CD4-positive, alpha-beta T cell (primary cell): ENCODE measurements around the gene SLC6A3. TPM values are rescaled to one million over a fixed set of nuclear protein-coding genes. Genes with fewer than 3 reads are reported as not detected.

ENCODE experiments used
- ATAC-seq: fragments of 200-7000 bp; cut with Tn5 transposase; one replicate; pipeline ENCODE4 v1.10.0; 2022; ENCODE audit warnings: mild to moderate bottlenecking; ENCODE audit not compliant: poor library complexity
- CTCF ChIA-PET: fragments of 350-600 bp; sonication (Branson Sonifier 250); formaldehyde crosslinking; loops from one replicate; lab custom pipeline; 2021; ENCODE audit warnings: antibody characterized with exemption, inconsistent platforms; lab: Charles Lee
- POLR2A ChIA-PET: fragments of 350-600 bp; sonication (Branson Sonifier 250); formaldehyde crosslinking; loops from one replicate; lab custom pipeline; 2021; ENCODE audit warnings: antibody characterized with exemption, inconsistent platforms; lab: Charles Lee
- DNase-seq, 14 experiments: peaks; one replicate each; pipeline ENCODE4 v3.0.0-alpha.2; 2013 to 2020; ENCODE audit warnings: mixed read lengths in 2 of 14
- H3K27ac ChIP-seq, 2 donors: one replicate each; pipeline versions ENCODE4 v1.5.1 to v1.7.0; 2013; ENCODE audit warnings: low read length in 2 of 2, low read depth in 1 of 2, mild to moderate bottlenecking in 1 of 2
- H3K27me3 ChIP-seq, 2 experiments: 1 replicate in 1 of 2; 2 replicates in 1 of 2; pipeline versions ENCODE4 v1.6.1 to v1.7.0; 2013; ENCODE audit warnings: low read length in 2 of 2, control low read depth in 1 of 2, mild to moderate bottlenecking in 1 of 2, moderate library complexity in 1 of 2; ENCODE audit not compliant: insufficient read depth in 2 of 2, control insufficient read depth in 1 of 2
- H3K36me3 ChIP-seq: one replicate; pipeline ENCODE4 v1.6.1; 2013; ENCODE audit warnings: low read length, control low read depth; ENCODE audit not compliant: insufficient read depth
- H3K4me1 ChIP-seq: one replicate; pipeline ENCODE4 v1.6.1; 2013; ENCODE audit warnings: low read length, control low read depth; ENCODE audit not compliant: insufficient read depth
- H3K4me3 ChIP-seq: one replicate; pipeline ENCODE4 v1.5.1; 2013; ENCODE audit warnings: mild to moderate bottlenecking, low read length, moderate library complexity
- H3K9me3 ChIP-seq, 2 experiments: 1 replicate in 1 of 2; 2 replicates in 1 of 2; pipeline versions ENCODE4 v1.6.1 to v1.7.0; 2013; ENCODE audit warnings: low read length in 2 of 2, mild to moderate bottlenecking in 2 of 2, control low read depth in 1 of 2, moderate library complexity in 1 of 2; ENCODE audit not compliant: control insufficient read depth in 1 of 2, insufficient read depth in 1 of 2
- H3K27ac Mint-ChIP-seq: one replicate; pipeline ENCODE4 v1.8.0; 2020; ENCODE audit warnings: mixed read lengths
- H3K27me3 Mint-ChIP-seq: one replicate; pipeline ENCODE4 v1.8.0; 2021; ENCODE audit warnings: mixed read lengths
- H3K36me3 Mint-ChIP-seq: one replicate; pipeline ENCODE4 v1.8.0; 2021; ENCODE audit warnings: low read depth, mixed read lengths
- H3K4me1 Mint-ChIP-seq: one replicate; pipeline ENCODE4 v1.8.0; 2021; ENCODE audit warnings: low read depth, mixed read lengths
- H3K4me3 Mint-ChIP-seq: one replicate; pipeline ENCODE4 v1.8.0; 2020; ENCODE audit warnings: mild to moderate bottlenecking, mixed read lengths
- H3K9me3 Mint-ChIP-seq: one replicate; pipeline ENCODE4 v1.8.0; 2020; ENCODE audit warnings: mixed read lengths
- intact Hi-C, 2 experiments: fragments of 100-400 bp; cut with DNase I in 1 of 2; cut with micrococcal nuclease in 1 of 2; formaldehyde crosslinking; loops; one replicate each; pipeline versions ENCODE4 v1.15.1 to v1.9.0; 2023 to 2025; cut with DNase I, micrococcal nuclease
- total RNA-seq, 174 experiments: library from RNA in 2 of 174; stranded (reverse) in 2 of 174; gene quantifications; one replicate each; pipeline ENCODE4 v1.2.3 and lab custom pipeline; 2021 to 2026
- TF ChIP-seq, protein P1 (sequence below): fragments of 200-600 bp; IDR thresholded peaks from one replicate; pipeline ENCODE4 v1.8.0; 2022; ENCODE audit warnings: antibody characterized with exemption, mild to moderate bottlenecking

SLC6A3 gene
- total RNA-seq, 2 experiments from 2014 or later: 0.08 TPM; not detected in 1

GRCh38 chr5:1390333-1390732 is 54.9 kb downstream of the SLC6A3 start:
- intact Hi-C loops: no loop called here
- TF ChIP-seq, protein P1, sequence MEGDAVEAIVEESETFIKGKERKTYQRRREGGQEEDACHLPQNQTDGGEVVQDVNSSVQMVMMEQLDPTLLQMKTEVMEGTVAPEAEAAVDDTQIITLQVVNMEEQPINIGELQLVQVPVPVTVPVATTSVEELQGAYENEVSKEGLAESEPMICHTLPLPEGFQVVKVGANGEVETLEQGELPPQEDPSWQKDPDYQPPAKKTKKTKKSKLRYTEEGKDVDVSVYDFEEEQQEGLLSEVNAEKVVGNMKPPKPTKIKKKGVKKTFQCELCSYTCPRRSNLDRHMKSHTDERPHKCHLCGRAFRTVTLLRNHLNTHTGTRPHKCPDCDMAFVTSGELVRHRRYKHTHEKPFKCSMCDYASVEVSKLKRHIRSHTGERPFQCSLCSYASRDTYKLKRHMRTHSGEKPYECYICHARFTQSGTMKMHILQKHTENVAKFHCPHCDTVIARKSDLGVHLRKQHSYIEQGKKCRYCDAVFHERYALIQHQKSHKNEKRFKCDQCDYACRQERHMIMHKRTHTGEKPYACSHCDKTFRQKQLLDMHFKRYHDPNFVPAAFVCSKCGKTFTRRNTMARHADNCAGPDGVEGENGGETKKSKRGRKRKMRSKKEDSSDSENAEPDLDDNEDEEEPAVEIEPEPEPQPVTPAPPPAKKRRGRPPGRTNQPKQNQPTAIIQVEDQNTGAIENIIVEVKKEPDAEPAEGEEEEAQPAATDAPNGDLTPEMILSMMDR: no peak
- peaks cover 13% of the 10 kb centered on the region for H3K27me3 Mint-ChIP-seq
- POLR2A ChIA-PET: no interaction called here
- H3K36me3 ChIP-seq: no peaks in the 10 kb centered on the region
- H3K27ac Mint-ChIP-seq: no peak overlapping the region
- peaks cover 19% of the 10 kb centered on the region for H3K4me1 ChIP-seq
- peaks cover 9 to 13% of the 10 kb centered on the region in 2 experiments for H3K27me3 ChIP-seq
- ATAC-seq (no peak), DNase-seq (no peak)
- H3K27ac ChIP-seq: no peak overlapping the region
- no peaks in the 10 kb centered on the region for H3K9me3 ChIP-seq
- H3K4me1 Mint-ChIP-seq: peaks cover 29% of the 10 kb centered on the region
- no peaks in the 10 kb centered on the region for H3K9me3 Mint-ChIP-seq
- H3K36me3 Mint-ChIP-seq: peaks cover 3% of the 10 kb centered on the region
- no peak overlapping the region for H3K4me3 Mint-ChIP-seq
- CTCF ChIA-PET: no interaction called here
- H3K4me3 ChIP-seq: no peak overlapping the region

GRCh38 chr5:1388383-1388967 is 56.8 kb downstream of the SLC6A3 start:
- H3K27me3 ChIP-seq: peaks cover 0 to 5% of the 10 kb centered on the region in 2 experiments
- H3K4me1 Mint-ChIP-seq: peaks cover 34% of the 10 kb centered on the region
- intact Hi-C loops: loop anchor here (5.0 to 10.0 kb wide), 4 partner anchors 134 to 494 kb away; partner anchors contain the start of genes BRD9 (in 1 of the 2), LPCAT1 (in 1 of the 2), MRPL36 (in 1 of the 2) and TRIP13 (in 1 of the 2)
- peaks cover 0 to 4% of the 10 kb centered on the region in 2 experiments for H3K9me3 ChIP-seq
- no peaks in the 10 kb centered on the region for H3K9me3 Mint-ChIP-seq
- ATAC-seq (no peak), DNase-seq (no peak)
- H3K36me3 ChIP-seq: no peaks in the 10 kb centered on the region
- peaks cover 4% of the 10 kb centered on the region for H3K27me3 Mint-ChIP-seq
- peak overlapping the region; percentile 99 for H3K27ac Mint-ChIP-seq
- H3K4me3 Mint-ChIP-seq: peak overlapping the region; percentile 62
- CTCF ChIA-PET: no interaction called here
- H3K36me3 Mint-ChIP-seq: peaks cover 3% of the 10 kb centered on the region
- TF ChIP-seq, protein P1: no peak
- no peak overlapping the region for H3K4me3 ChIP-seq
- no peak overlapping the region for H3K27ac ChIP-seq
- peaks cover 24% of the 10 kb centered on the region for H3K4me1 ChIP-seq
- POLR2A ChIA-PET: no interaction called here

DNA sequence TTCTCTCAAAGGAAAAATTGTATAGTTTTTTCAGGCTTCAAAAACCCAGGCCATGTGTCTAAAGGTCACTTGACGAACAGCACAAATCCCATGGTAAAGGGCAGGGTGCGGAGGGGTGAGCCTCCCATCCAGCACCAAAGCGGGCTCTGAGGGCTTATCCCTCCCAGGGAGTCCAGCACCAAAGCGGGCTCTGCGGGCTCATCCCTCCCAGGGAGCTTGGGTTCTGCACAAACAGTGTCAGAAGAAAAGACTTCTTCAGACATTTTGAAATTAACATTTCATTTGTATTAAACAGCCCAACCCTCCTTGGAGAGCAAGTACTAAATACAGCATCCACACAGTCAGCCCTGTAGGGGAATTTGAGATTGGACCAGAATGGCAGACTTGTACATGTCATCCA is 57.4 kb downstream of the SLC6A3 start:
- no peak for DNase-seq
- no peak for ATAC-seq
- Histone ChIP-seq H3K36me3 (no peaks in the 10 kb centered on the region), H3K9me3 (peaks cover 0 to 4% of the 10 kb centered on the region in 2 experiments), H3K27ac (no peak overlapping the region), H3K4me1 (peaks cover 24% of the 10 kb centered on the region), H3K4me3 (no peak overlapping the region), H3K27me3 (no peaks in the 10 kb centered on the region)
- peak overlapping the region; percentile 99 for H3K27ac Mint-ChIP-seq
- H3K4me1 Mint-ChIP-seq: peaks cover 34% of the 10 kb centered on the region
- TF ChIP-seq, protein P1: no peak
- H3K27me3 Mint-ChIP-seq: peaks cover 4% of the 10 kb centered on the region
- ChIA-PET CTCF (no interaction called here), POLR2A (no interaction called here)
- no peaks in the 10 kb centered on the region for H3K9me3 Mint-ChIP-seq
- intact Hi-C loops: loop anchor here (2.0 to 10.0 kb wide), 5 partner anchors 133 to 493 kb away; partner anchors contain the start of genes BRD9 (in 1 of the 2), LPCAT1 (in 1 of the 2), MRPL36 (in 1 of the 2) and TRIP13 (in 1 of the 2)
- H3K4me3 Mint-ChIP-seq: peak overlapping the region; percentile 62
- peaks cover 3% of the 10 kb centered on the region for H3K36me3 Mint-ChIP-seq
